Esophagus squamous epithelium (tissue), 4 donors: ENCODE data around the gene CBY3.
"Not testable (repeated sequence)": the region's sequence is repeated elsewhere in the genome, so short reads cannot be mapped to it uniquely, and the experiment has no call there.

Experiments used
- CTCF ChIP-seq, 6 experiments: fragments of 450-650 bp in 4 of 6; fragments of 200-600 bp in 2 of 6; sonication (generic) in 2 of 6; IDR thresholded peaks; one replicate each; pipeline ENCODE4 v1.5.1; 2016 to 2019; ENCODE audit warnings: antibody characterized with exemption in 6 of 6, mild to moderate bottlenecking in 4 of 6, moderate library complexity in 4 of 6
- POLR2A ChIP-seq, 4 donors: fragments of 450-650 bp; IDR thresholded peaks; one replicate each; pipeline ENCODE4 v1.6.1; 2017; ENCODE audit warnings: antibody characterized with exemption in 4 of 4, mild to moderate bottlenecking in 4 of 4, moderate library complexity in 3 of 4

- not testable (repeated sequence) for TF ChIP-seq CTCF, POLR2A (IDR thresholded peaks at IDR 0.05)
These were observed 30.6 kb downstream of the CBY3 start for GRCh38 chr5:179650245-179650644.
